ENCODE measurements around the gene PRKRIP1. TPM values are rescaled to one million over a fixed set of nuclear protein-coding genes. Genes with fewer than 3 reads are reported as not detected.

Gene PRKRIP1
- total RNA-seq, 2 experiments from 2014 or later, result 26.8 to 28.1 TPM

DNA sequence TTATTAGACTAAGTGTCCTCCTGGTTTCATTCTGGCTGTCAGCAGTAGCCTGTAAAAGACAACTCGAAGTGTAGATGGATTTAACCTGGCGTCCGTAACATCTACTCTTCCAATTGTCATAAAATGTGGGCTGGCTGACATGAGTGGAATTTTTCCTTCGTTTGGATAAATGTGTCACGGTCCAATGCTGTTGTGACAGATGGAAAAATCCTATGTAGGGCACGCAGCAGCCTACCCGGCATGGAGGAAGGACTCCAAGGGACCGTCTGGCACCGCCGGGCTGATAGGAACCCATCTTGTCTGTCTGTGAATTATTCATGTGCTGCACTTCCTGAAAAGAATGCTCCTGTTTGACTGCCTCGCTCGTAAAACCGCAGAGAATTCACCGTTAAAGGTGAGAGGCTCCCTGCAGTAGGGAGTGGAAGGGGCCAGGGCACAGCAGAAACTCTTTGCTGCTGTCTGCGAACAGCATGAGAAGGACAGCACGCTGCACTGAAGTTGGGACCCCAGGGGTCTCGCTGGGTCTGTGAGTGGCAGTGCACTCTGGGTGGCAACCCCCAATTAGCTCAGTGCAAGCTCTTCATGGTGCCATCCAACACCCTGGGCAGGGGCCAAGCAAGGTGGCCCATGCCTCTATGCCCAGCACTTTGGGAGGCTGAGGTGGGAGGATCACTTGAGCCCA, 35.6 kb downstream of the PRKRIP1 start:
- Mint-ChIP-seq H3K36me3 (ENCODE audit: low read depth) (peaks cover 42% of the 10 kb centered on the region), H3K4me1 (ENCODE audit: low read depth) (peaks cover 81% of the 10 kb centered on the region), H3K9me3 (ENCODE audit: insufficient read depth) (no peaks in the 10 kb centered on the region), H3K4me3 (peak overlapping the region; percentile 73), H3K27me3 (ENCODE audit: low read depth) (no peaks in the 10 kb centered on the region), H3K27ac (peak overlapping the region; percentile 89)
- ChIA-PET CTCF (interaction anchor here (1.0 to 7.5 kb wide), 4 partner anchors 11 to 27 kb away, joined by 3 to 43 read pairs (median 6); no protein-coding TSS in a partner anchor), POLR2A (interaction anchor here (0.5 to 1.6 kb wide), 3 partner anchors 7 to 19 kb away, joined by 3 to 4 read pairs (median 4); no protein-coding TSS in a partner anchor)
- peak; percentile 64 for DNase-seq
- peak; percentile 41 for ATAC-seq

- peak; percentile 28 for DNase-seq
Observed at GRCh38 chr7:102432442-102433218, 36.5 kb downstream of the PRKRIP1 start.

GRCh38 chr7:102433219-102434038, 37.3 kb downstream of the PRKRIP1 start, which contains the start of gene ORAI2:
Gene ORAI2 (plus strand): TSS chr7:102433575. CDS start chr7:102438957, 5,382 bp downstream.
- H3K4me1 Mint-ChIP-seq (ENCODE audit: low read depth), result peaks cover 68% of the 10 kb centered on the region
- DNase-seq, result peak; percentile 88

More at GRCh38 chr7:102432442-102433218, 36.5 kb downstream of the PRKRIP1 start:
- ChIA-PET POLR2A (interaction anchor here (0.5 to 1.6 kb wide), 4 partner anchors 17 to 32 kb away, joined by 3 to 5 read pairs (median 4); partner anchors contain the start of genes ALKBH4 and LRWD1), CTCF (interaction anchor here (1.0 to 7.5 kb wide), 5 partner anchors 12 to 28 kb away, joined by 3 to 43 read pairs (median 9); no protein-coding TSS in a partner anchor)
- Mint-ChIP-seq H3K4me1 (ENCODE audit: low read depth) (peaks cover 76% of the 10 kb centered on the region), H3K4me3 (peak overlapping the region; percentile 73), H3K27ac (peak overlapping the region; percentile 87), H3K36me3 (ENCODE audit: low read depth) (peaks cover 37% of the 10 kb centered on the region), H3K9me3 (ENCODE audit: insufficient read depth) (no peaks in the 10 kb centered on the region), H3K27me3 (ENCODE audit: low read depth) (no peaks in the 10 kb centered on the region)
- ATAC-seq, result peak; percentile 34

DNA sequence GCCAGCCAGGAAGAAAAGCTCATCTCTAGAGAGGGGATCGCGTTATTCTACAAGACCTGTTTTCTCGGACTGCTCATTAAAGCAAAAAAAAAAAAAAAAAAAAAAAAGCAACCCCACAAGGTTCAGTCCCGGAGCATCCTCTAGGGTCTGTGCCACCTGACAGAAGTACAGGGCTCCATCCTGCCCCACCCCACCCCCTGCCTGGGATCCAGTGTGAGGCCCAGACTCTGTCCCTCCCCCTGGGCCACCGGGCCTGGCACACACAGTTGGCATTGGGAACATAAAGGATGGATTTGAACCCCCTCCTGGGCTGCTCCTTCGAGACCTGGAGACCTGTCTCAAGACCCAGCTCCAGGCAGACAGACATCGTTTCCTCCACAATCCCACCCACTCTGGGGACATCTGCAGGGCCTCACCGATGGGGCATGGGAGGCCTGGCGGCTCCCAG, 37.9 kb downstream of the PRKRIP1 start:
- DNase-seq, result peak; percentile 47
- ATAC-seq, result peak; percentile 22
- Mint-ChIP-seq H3K4me3 (peak overlapping the region; percentile 88), H3K27me3 (ENCODE audit: low read depth) (no peaks in the 10 kb centered on the region), H3K36me3 (ENCODE audit: low read depth) (peaks cover 36% of the 10 kb centered on the region), H3K27ac (peak overlapping the region; percentile 86), H3K4me1 (ENCODE audit: low read depth) (peaks cover 65% of the 10 kb centered on the region), H3K9me3 (ENCODE audit: insufficient read depth) (no peaks in the 10 kb centered on the region)
- CTCF ChIA-PET, result interaction anchor here (0.7 to 7.5 kb wide), 5 partner anchors 8 to 30 kb away, joined by 3 to 43 read pairs (median 8); no protein-coding TSS in a partner anchor
- POLR2A ChIA-PET, result interaction anchor here (1.0 to 1.5 kb wide), 5 partner anchors 8 to 38 kb away, joined by 3 to 6 read pairs (median 5); partner anchors contain the start of gene PRKRIP1

More at GRCh38 chr7:102433219-102434038, 37.3 kb downstream of the PRKRIP1 start, which contains the start of gene ORAI2:
- ChIA-PET CTCF (interaction anchor here (0.7 to 7.5 kb wide), 6 partner anchors 8 to 29 kb away, joined by 3 to 43 read pairs (median 8); no protein-coding TSS in a partner anchor), POLR2A (interaction anchor here (0.7 to 1.6 kb wide), 7 partner anchors 8 to 37 kb away, joined by 3 to 6 read pairs (median 5); partner anchors contain the start of genes ALKBH4, LRWD1 and PRKRIP1)
- Mint-ChIP-seq H3K27me3 (ENCODE audit: low read depth) (no peaks in the 10 kb centered on the region), H3K27ac (peak within 1 kb of the TSS; percentile 87), H3K4me3 (peak within 1 kb of the TSS; percentile 88), H3K9me3 (ENCODE audit: insufficient read depth) (no peaks in the 10 kb centered on the region), H3K36me3 (ENCODE audit: low read depth) (peaks cover 31% of the 10 kb centered on the region)
- peak; percentile 71 for ATAC-seq

GRCh38 chr7:102436118-102436517, 40.0 kb downstream of the PRKRIP1 start:
- DNase-seq (no peak), ATAC-seq (no peak)
- ChIA-PET POLR2A (interaction anchor here (4.3 kb wide), 1 partner anchor 10 kb away, joined by 21 read pairs; no protein-coding TSS in a partner anchor), CTCF (interaction anchor here (1.3 to 7.5 kb wide), 3 partner anchors 10 to 32 kb away, joined by 6 to 43 read pairs (median 33); no protein-coding TSS in a partner anchor)
- no peak overlapping the region for H3K27ac Mint-ChIP-seq
- no peak overlapping the region for H3K4me3 Mint-ChIP-seq
- H3K27me3 Mint-ChIP-seq (ENCODE audit: low read depth), result no peaks in the 10 kb centered on the region
- H3K9me3 Mint-ChIP-seq (ENCODE audit: insufficient read depth), result no peaks in the 10 kb centered on the region
- H3K36me3 Mint-ChIP-seq (ENCODE audit: low read depth), result peaks cover 35% of the 10 kb centered on the region
- peaks cover 44% of the 10 kb centered on the region for H3K4me1 Mint-ChIP-seq (ENCODE audit: low read depth)

- peaks cover 46% of the 10 kb centered on the region for H3K36me3 Mint-ChIP-seq (ENCODE audit: low read depth)
- no peak for ATAC-seq
- H3K9me3 Mint-ChIP-seq (ENCODE audit: insufficient read depth), result no peaks in the 10 kb centered on the region
- CTCF ChIA-PET, result interaction anchor here (1.1 to 6.8 kb wide), 5 partner anchors 17 to 49 kb away, joined by 3 to 33 read pairs (median 6); no protein-coding TSS in a partner anchor
- no peak for DNase-seq
- no peak overlapping the region for H3K4me3 Mint-ChIP-seq
- POLR2A ChIA-PET, result interaction anchor here (0.6 to 4.3 kb wide), 2 partner anchors 14 to 19 kb away, joined by 3 to 21 read pairs; no protein-coding TSS in a partner anchor
- peaks cover 33% of the 10 kb centered on the region for H3K4me1 Mint-ChIP-seq (ENCODE audit: low read depth)
- H3K27me3 Mint-ChIP-seq (ENCODE audit: low read depth), result no peaks in the 10 kb centered on the region
- no peak overlapping the region for H3K27ac Mint-ChIP-seq
Observed at GRCh38 chr7:102439963-102440795, 44.0 kb downstream of the PRKRIP1 start.

DNA sequence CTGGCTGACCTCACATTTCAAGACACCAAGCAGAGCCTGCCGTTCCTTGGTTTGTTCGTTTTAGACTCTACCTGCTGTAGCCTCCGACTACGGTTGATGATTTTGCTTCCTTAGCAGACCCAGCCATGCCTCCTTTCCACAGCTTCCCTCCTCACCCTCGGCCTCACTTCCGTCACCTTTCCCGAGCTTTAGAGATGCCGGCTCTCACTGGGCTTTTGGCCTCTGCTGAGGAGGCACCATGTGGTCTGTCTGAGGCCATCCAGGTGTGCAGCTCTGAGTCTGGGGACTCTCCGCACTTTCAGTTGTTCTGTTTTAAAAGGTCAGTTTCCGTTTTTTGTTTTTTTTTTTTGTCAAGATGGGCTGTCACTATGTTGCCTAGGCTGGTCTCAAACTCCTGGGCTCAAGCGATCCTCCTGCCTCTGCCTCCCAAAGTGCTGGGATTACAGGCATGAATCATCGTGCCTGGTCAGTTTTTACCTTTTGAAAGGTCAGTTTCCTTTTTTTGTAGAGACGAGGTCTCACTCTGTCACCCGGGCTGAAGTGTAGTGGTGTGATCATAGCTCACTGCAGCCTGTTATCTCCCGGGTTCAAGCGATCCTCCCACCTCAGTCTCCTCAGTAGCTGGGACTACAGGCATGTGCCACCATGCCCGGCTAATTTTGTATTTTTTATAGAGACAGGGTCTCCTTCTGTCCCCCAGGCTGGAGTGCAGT, 49.0 kb downstream of the PRKRIP1 start:
- Mint-ChIP-seq H3K9me3 (ENCODE audit: insufficient read depth) (no peaks in the 10 kb centered on the region), H3K27me3 (ENCODE audit: low read depth) (no peaks in the 10 kb centered on the region), H3K27ac (peak overlapping the region; percentile 58), H3K4me1 (ENCODE audit: low read depth) (peaks cover 19% of the 10 kb centered on the region), H3K36me3 (ENCODE audit: low read depth) (peaks cover 42% of the 10 kb centered on the region), H3K4me3 (no peak overlapping the region)
- no peak for DNase-seq
- ChIA-PET POLR2A (no interaction called here), CTCF (no interaction called here)
- no peak for ATAC-seq

GRCh38 chr7:102445674-102446071, 49.5 kb downstream of the PRKRIP1 start:
- CTCF ChIA-PET, result no interaction called here
- POLR2A ChIA-PET, result no interaction called here
- peaks cover 40% of the 10 kb centered on the region for H3K36me3 Mint-ChIP-seq (ENCODE audit: low read depth)
- peaks cover 19% of the 10 kb centered on the region for H3K4me1 Mint-ChIP-seq (ENCODE audit: low read depth)
- ATAC-seq (no peak), DNase-seq (no peak)
- H3K27me3 Mint-ChIP-seq (ENCODE audit: low read depth), result no peaks in the 10 kb centered on the region
- no peak overlapping the region for H3K4me3 Mint-ChIP-seq
- H3K27ac Mint-ChIP-seq, result peak overlapping the region; percentile 58
- H3K9me3 Mint-ChIP-seq (ENCODE audit: insufficient read depth), result no peaks in the 10 kb centered on the region

DNA sequence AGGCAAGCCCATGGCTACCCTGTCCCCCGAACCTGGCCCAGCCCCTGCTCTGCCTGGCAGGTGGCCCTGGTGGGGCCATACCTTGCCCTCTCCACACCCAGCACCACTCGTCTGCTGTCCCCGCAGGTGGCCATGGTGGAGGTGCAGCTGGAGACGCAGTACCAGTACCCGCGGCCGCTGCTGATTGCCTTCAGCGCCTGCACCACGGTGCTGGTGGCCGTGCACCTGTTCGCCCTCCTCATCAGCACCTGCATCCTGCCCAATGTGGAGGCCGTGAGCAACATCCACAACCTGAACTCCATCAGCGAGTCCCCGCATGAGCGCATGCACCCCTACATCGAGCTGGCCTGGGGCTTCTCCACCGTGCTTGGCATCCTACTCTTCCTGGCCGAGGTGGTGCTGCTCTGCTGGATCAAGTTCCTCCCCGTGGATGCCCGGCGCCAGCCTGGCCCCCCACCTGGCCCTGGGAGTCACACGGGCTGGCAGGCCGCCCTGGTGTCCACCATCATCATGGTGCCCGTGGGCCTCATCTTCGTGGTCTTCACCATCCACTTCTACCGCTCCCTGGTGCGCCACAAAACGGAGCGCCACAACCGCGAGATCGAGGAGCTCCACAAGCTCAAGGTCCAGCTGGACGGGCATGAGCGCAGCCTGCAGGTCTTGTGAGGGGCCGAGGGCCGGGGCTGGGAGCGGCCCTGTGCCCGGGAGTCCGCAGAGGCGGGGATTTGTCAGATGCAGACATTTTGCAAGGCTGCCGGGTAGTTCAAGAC, 50.4 kb downstream of the PRKRIP1 start:
- Mint-ChIP-seq H3K4me1 (ENCODE audit: low read depth) (peaks cover 18% of the 10 kb centered on the region), H3K4me3 (no peak overlapping the region), H3K27me3 (ENCODE audit: low read depth) (no peaks in the 10 kb centered on the region), H3K27ac (no peak overlapping the region), H3K36me3 (ENCODE audit: low read depth) (peaks cover 36% of the 10 kb centered on the region), H3K9me3 (ENCODE audit: insufficient read depth) (no peaks in the 10 kb centered on the region)
- DNase-seq (no peak), ATAC-seq (no peak)
- CTCF ChIA-PET, result no interaction called here
- POLR2A ChIA-PET, result interaction anchor here (0.9 kb wide), 1 partner anchor 8 kb away, joined by 4 read pairs; no protein-coding TSS in a partner anchor

Data from activated CD8-positive, alpha-beta T cell treated with anti-CD3 and anti-CD28 coated beads, Interleukin-2, amount 10 ng/mL, durations not matched to agents 7 days and 5 days (primary cell).